Endothelial cell (in vitro differentiated cells): Measurements from ENCODE around the gene RAB44. TPM values are rescaled to one million over a fixed set of nuclear protein-coding genes. Genes with fewer than 3 reads are reported as not detected.

Experiments used
- DNase-seq: peaks from one replicate; pipeline ENCODE4 v3.0.0; 2021; ENCODE audit warnings: low spot score
- H3K27ac Mint-ChIP-seq: one replicate; pipeline ENCODE4 v1.8.0; 2021; ENCODE audit warnings: mixed read lengths, inconsistent platforms; ENCODE audit not compliant: unreplicated experiment
- H3K27me3 Mint-ChIP-seq: one replicate; pipeline ENCODE4 v1.8.0; 2021; ENCODE audit warnings: mild to moderate bottlenecking, moderate library complexity, mixed read lengths, inconsistent platforms; ENCODE audit not compliant: unreplicated experiment
- H3K36me3 Mint-ChIP-seq: one replicate; pipeline ENCODE4 v1.8.0; 2021; ENCODE audit warnings: mild to moderate bottlenecking, low read depth, mixed read lengths, inconsistent platforms; ENCODE audit not compliant: unreplicated experiment
- H3K4me1 Mint-ChIP-seq: one replicate; pipeline ENCODE4 v1.8.0; 2021; ENCODE audit warnings: mild to moderate bottlenecking, mixed read lengths, inconsistent platforms; ENCODE audit not compliant: unreplicated experiment
- H3K4me3 Mint-ChIP-seq: one replicate; pipeline ENCODE4 v1.8.0; 2021; ENCODE audit warnings: mild to moderate bottlenecking, mixed read lengths, inconsistent platforms; ENCODE audit not compliant: unreplicated experiment
- H3K9me3 Mint-ChIP-seq: one replicate; pipeline ENCODE4 v1.8.0; 2021; ENCODE audit warnings: mixed read lengths, inconsistent platforms; ENCODE audit not compliant: unreplicated experiment
- total RNA-seq: library from RNA; stranded (reverse); fragmentation: NEBNext Ultra II Directional; extraction: Animal tissue kit (Norgen Biotek cat#: 25700); gene quantifications from one replicate; pipeline ENCODE4 v1.2.1, GENCODE V29; 2021; ENCODE audit not compliant: unreplicated experiment
- TF ChIP-seq, protein P1 (sequence below): fragments of 200-600 bp; sonication (generic); IDR thresholded peaks from one replicate; pipeline ENCODE4 v1.5.0; 2021; ENCODE audit warnings: antibody characterized with exemption; ENCODE audit not compliant: unreplicated experiment

The RAB44 gene
- total RNA-seq, 1 donor from 2014 or later = not detected

GRCh38 chr6:36679043-36679833 lies 18.4 kb upstream of the RAB44 start:
- peaks cover 11% of the 10 kb centered on the region for H3K27me3 Mint-ChIP-seq
- DNase-seq = peak; percentile 42
- TF ChIP-seq, protein P1, sequence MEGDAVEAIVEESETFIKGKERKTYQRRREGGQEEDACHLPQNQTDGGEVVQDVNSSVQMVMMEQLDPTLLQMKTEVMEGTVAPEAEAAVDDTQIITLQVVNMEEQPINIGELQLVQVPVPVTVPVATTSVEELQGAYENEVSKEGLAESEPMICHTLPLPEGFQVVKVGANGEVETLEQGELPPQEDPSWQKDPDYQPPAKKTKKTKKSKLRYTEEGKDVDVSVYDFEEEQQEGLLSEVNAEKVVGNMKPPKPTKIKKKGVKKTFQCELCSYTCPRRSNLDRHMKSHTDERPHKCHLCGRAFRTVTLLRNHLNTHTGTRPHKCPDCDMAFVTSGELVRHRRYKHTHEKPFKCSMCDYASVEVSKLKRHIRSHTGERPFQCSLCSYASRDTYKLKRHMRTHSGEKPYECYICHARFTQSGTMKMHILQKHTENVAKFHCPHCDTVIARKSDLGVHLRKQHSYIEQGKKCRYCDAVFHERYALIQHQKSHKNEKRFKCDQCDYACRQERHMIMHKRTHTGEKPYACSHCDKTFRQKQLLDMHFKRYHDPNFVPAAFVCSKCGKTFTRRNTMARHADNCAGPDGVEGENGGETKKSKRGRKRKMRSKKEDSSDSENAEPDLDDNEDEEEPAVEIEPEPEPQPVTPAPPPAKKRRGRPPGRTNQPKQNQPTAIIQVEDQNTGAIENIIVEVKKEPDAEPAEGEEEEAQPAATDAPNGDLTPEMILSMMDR = no peak
- peak overlapping the region; percentile 72 for H3K27ac Mint-ChIP-seq
- H3K4me1 Mint-ChIP-seq = peaks cover 36% of the 10 kb centered on the region
- no peaks in the 10 kb centered on the region for H3K9me3 Mint-ChIP-seq
- peak overlapping the region; percentile 97 for H3K4me3 Mint-ChIP-seq
- H3K36me3 Mint-ChIP-seq = peaks cover 10% of the 10 kb centered on the region

DNA sequence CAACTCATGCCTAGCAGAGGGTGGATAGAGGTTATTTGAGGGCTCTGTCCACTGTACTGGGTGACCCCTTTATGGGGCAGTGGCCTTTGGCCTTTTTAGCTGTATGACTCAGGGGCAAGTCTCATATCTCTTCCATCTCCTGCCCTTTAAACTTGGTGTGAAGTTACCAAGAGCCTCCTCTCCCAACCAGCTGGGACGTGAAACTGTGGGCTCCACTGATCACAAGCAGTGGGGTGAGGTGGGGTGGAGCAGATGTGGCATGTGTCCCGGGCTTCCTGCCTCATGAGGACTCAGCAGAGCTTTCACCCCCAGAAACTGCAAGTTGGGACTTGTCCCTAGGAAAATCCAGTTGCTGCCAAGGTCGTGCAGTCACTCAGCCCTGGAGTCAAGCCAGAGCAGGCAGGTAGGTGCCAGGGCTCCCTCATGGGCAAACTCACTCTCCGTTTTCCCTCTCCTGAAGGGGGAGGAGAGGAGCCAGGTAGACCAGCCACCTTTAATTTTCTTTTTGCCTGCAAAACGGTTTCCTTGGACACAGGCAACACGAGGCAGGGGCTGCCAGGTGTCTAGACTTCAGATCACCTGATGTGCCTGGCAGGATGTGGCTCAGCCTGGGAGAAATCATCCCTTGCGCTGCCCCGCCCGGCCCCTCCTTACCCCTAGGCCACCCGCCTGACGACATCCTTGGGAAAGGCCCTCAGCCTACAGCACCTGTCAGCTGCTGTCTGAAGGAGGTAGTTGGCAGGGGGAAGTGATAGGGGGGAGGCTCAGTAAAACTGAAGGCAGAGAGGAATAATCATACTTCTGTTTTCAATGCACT lies 15.1 kb upstream of the RAB44 start:
- TF ChIP-seq, protein P1 = no peak
- H3K27me3 Mint-ChIP-seq = peaks cover 11% of the 10 kb centered on the region
- peak overlapping the region; percentile 33 for H3K4me3 Mint-ChIP-seq
- no peaks in the 10 kb centered on the region for H3K9me3 Mint-ChIP-seq
- DNase-seq = no peak
- peaks cover 23% of the 10 kb centered on the region for H3K36me3 Mint-ChIP-seq
- H3K27ac Mint-ChIP-seq = no peak overlapping the region
- H3K4me1 Mint-ChIP-seq = peaks cover 29% of the 10 kb centered on the region

GRCh38 chr6:36683145-36683655 lies 14.4 kb upstream of the RAB44 start:
- TF ChIP-seq, protein P1 = no peak
- Mint-ChIP-seq H3K27me3 (peaks cover 7% of the 10 kb centered on the region), H3K9me3 (no peaks in the 10 kb centered on the region), H3K36me3 (peaks cover 23% of the 10 kb centered on the region), H3K27ac (no peak overlapping the region), H3K4me3 (peak overlapping the region; percentile 76), H3K4me1 (peaks cover 22% of the 10 kb centered on the region)
- DNase-seq = no peak

- TF ChIP-seq, protein P1 = no peak
- Mint-ChIP-seq H3K36me3 (peaks cover 23% of the 10 kb centered on the region), H3K9me3 (no peaks in the 10 kb centered on the region), H3K27me3 (peaks cover 3% of the 10 kb centered on the region), H3K4me3 (peak overlapping the region; percentile 76), H3K4me1 (peaks cover 21% of the 10 kb centered on the region), H3K27ac (no peak overlapping the region)
- no peak for DNase-seq
These were observed 13.8 kb upstream of the RAB44 start for GRCh38 chr6:36683656-36684446.
